Muscle of leg (tissue), 16 donors: Measurements from ENCODE around the gene SRD5A3. TPM values are rescaled to one million over a fixed set of nuclear protein-coding genes. Genes with fewer than 3 reads are reported as not detected.

Experiments
- DNase-seq: peaks from one replicate; pipeline ENCODE4 v3.0.0; 2013
- H3K27ac ChIP-seq: one replicate; pipeline ENCODE4 v1.5.1; 2013; ENCODE audit warnings: mild to moderate bottlenecking, low read length, control low read depth
- H3K27me3 ChIP-seq: one replicate; pipeline ENCODE4 v1.6.1; 2013; ENCODE audit warnings: low read length; ENCODE audit not compliant: control insufficient read depth, insufficient read depth
- H3K36me3 ChIP-seq: one replicate; pipeline ENCODE4 v1.6.1; 2013; ENCODE audit warnings: low read length; ENCODE audit not compliant: control insufficient read depth, insufficient read depth
- H3K4me1 ChIP-seq: one replicate; pipeline ENCODE4 v1.6.1; 2013; ENCODE audit warnings: low read length; ENCODE audit not compliant: control insufficient read depth, insufficient read depth
- H3K4me3 ChIP-seq: one replicate; pipeline ENCODE4 v1.5.1; 2013; ENCODE audit warnings: low read length, control low read depth
- H3K9me3 ChIP-seq: replicated peaks from 2 replicates; pipeline ENCODE4 v1.6.1; 2013; ENCODE audit warnings: low read depth, low read length; ENCODE audit not compliant: control insufficient read depth
- WGBS: methylation state at CpG from one replicate; pipeline ENCODE4 v1.1.5; 2013; ENCODE audit warnings: missing lambda C conversion rate; ENCODE audit not compliant: insufficient coverage; 5-methylcytosine and 5-hydroxymethylcytosine counted together
- long read RNA-seq, 11 donors: transcript quantifications; one replicate each; lab custom pipeline, GENCODE V29; 2026
- polyA plus RNA-seq, 8 donors: library from polyadenylated mRNA; unstranded; fragments of 120-200 nt; gene quantifications; one replicate each; pipeline versions ENCODE4 v1.2.1 to v1.2.3, GENCODE V29; 2013; ENCODE audit warnings: inconsistent platforms in 1 of 8, low replicate concordance in 1 of 8; ENCODE audit not compliant: insufficient read length in 8 of 8, insufficient read depth in 1 of 8
- total RNA-seq: library from RNA; stranded (reverse); fragments of 120-200 nt; gene quantifications from one replicate; pipeline ENCODE4 v1.2.4, GENCODE V29; 2013

SRD5A3 gene
- total RNA-seq = 11.1 TPM
- 10 to 100 TPM; 11.3 to 22.2 (median 13.8) TPM for polyA plus RNA-seq
- long read RNA-seq, donor 1, full-length matches to known transcripts = 4 of 4 reads
- long read RNA-seq, donor 1, partial matches to known transcripts = 0 of 4 reads
- long read RNA-seq, donor 1, other reads (novel, unspliced or antisense) = 0 of 4 reads
- long read RNA-seq, donor 2, full-length matches to known transcripts = 2 of 2 reads
- long read RNA-seq, donor 2, partial matches to known transcripts = 0 of 2 reads
- long read RNA-seq, donor 2, other reads (novel, unspliced or antisense) = 0 of 2 reads
- long read RNA-seq, donor 3, full-length matches to known transcripts = 8 of 8 reads
- long read RNA-seq, donor 3, partial matches to known transcripts = 0 of 8 reads
- long read RNA-seq, donor 3, other reads (novel, unspliced or antisense) = 0 of 8 reads
- long read RNA-seq, donor 4, full-length matches to known transcripts = 2 of 2 reads
- long read RNA-seq, donor 4, partial matches to known transcripts = 0 of 2 reads
- long read RNA-seq, donor 4, other reads (novel, unspliced or antisense) = 0 of 2 reads
- long read RNA-seq, donor 5, full-length matches to known transcripts = 21 of 33 reads
- long read RNA-seq, donor 5, partial matches to known transcripts = 12 of 33 reads
- long read RNA-seq, donor 5, other reads (novel, unspliced or antisense) = 0 of 33 reads
- long read RNA-seq, donor 6, full-length matches to known transcripts = 8 of 8 reads
- long read RNA-seq, donor 6, partial matches to known transcripts = 0 of 8 reads
- long read RNA-seq, donor 6, other reads (novel, unspliced or antisense) = 0 of 8 reads
- long read RNA-seq, donor 7, full-length matches to known transcripts = 5 of 5 reads
- long read RNA-seq, donor 7, partial matches to known transcripts = 0 of 5 reads
- long read RNA-seq, donor 7, other reads (novel, unspliced or antisense) = 0 of 5 reads
- long read RNA-seq, donor 8, full-length matches to known transcripts = 5 of 5 reads
- long read RNA-seq, donor 8, partial matches to known transcripts = 0 of 5 reads
- long read RNA-seq, donor 8, other reads (novel, unspliced or antisense) = 0 of 5 reads
- long read RNA-seq, donor 9, full-length matches to known transcripts = 4 of 4 reads
- long read RNA-seq, donor 9, partial matches to known transcripts = 0 of 4 reads
- long read RNA-seq, donor 9, other reads (novel, unspliced or antisense) = 0 of 4 reads
- long read RNA-seq, donor 10, full-length matches to known transcripts = 8 of 8 reads
- long read RNA-seq, donor 10, partial matches to known transcripts = 0 of 8 reads
- long read RNA-seq, donor 10, other reads (novel, unspliced or antisense) = 0 of 8 reads
- long read RNA-seq, donor 11, full-length matches to known transcripts = 8 of 8 reads
- long read RNA-seq, donor 11, partial matches to known transcripts = 0 of 8 reads
- long read RNA-seq, donor 11, other reads (novel, unspliced or antisense) = 0 of 8 reads

DNA sequence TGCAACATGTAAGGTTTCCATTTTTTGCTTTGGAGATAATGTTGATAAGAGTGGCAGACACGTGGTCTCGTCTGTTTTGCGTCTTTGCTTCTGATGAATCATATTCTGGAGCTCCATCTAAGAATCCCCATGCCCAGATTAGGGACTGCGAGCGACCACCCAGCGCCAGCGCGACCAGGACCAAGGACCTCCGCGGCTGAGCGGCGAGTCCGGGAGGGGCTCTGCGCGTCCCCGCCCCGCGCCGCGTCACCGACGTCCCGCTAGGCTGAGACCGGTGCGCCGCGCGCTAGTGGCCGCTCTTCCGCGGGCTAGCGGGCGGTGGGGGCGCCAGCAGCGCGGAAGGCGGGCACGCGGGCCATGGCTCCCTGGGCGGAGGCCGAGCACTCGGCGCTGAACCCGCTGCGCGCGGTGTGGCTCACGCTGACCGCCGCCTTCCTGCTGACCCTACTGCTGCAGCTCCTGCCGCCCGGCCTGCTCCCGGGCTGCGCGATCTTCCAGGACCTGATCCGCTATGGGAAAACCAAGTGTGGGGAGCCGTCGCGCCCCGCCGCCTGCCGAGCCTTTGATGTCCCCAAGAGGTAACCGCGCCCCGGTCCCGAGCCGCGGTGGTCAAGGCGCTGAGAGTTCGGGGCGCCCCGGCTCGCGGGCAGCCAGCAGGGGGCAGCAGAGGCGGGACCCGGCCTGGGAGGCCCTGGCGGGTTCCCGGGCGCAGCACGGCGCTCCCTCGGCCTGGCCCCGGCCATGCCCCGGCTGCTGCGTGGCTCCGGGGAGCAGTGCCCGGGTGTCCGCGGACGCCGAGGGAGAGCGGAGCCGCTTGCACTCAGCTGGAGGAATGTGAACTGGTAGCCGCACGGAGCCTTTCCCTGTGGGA is at the start of gene SRD5A3:
Gene SRD5A3 (plus strand): TSS at position 263 of the 871 bp plus-strand sequence. CDS start 95 bp downstream, at position 358.
- under 1% methylated on average over 95 of the region's 95 CpGs for WGBS
- Histone ChIP-seq H3K4me3 (peak within 1 kb of the TSS; percentile 85), H3K36me3 (peaks cover 2% of the 10 kb centered on the region), H3K27ac (peak within 1 kb of the TSS; percentile 93), H3K9me3 (no peaks in the 10 kb centered on the region), H3K27me3 (no peaks in the 10 kb centered on the region), H3K4me1 (peaks cover 7% of the 10 kb centered on the region)
- peak; percentile 93 for DNase-seq

DNA sequence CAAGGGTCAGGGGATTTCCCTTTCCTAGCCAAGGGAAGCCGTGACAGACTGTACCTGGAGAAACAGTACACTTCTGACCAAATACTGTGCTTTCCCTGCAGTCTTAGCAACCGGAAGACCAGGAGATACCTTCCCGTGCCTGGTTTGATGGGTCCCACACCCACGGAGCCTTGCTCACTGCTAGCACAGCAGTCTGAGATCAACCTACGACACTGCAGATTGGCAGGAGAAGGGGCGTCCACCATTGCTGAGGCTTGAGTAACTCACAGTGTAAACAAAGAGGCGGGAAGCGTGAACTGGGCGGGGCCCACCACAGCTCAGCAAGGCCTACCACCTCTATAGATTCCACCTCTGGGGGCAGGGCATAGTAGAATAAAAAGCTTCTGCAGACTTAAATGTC is 48.7 kb upstream of the SRD5A3 start:
- Histone ChIP-seq H3K4me3 (no peak overlapping the region), H3K36me3 (no peaks in the 10 kb centered on the region), H3K27ac (no peak overlapping the region), H3K9me3 (no peaks in the 10 kb centered on the region), H3K27me3 (no peaks in the 10 kb centered on the region), H3K4me1 (no peaks in the 10 kb centered on the region)
- WGBS = 82% methylated on average over 5 of the region's 9 CpGs
- DNase-seq = no peak

DNA sequence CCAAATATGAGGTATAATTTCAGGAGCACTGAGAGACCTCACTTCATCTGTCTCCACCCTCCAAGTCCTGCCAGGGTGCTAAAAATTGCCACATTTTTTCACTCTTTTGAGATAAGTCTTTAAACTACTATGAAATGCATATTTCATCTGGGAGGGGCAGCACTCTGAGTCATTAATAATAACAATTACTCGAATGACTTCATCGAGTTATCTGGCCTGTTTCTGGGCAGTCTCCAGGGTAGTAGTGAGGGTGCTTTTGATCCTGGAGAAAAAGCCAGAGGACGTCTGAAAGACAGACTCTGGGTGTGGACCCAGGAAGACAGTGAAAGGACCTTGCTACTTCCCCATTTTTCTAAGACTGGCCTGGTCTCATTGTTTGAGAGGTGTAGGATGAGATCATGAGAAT is 42.3 kb upstream of the SRD5A3 start:
- no peaks in the 10 kb centered on the region for H3K4me1 ChIP-seq
- WGBS = no CpG with 5 or more reads among the region's 3 CpGs
- H3K27ac ChIP-seq = no peak overlapping the region
- no peak for DNase-seq
- no peaks in the 10 kb centered on the region for H3K27me3 ChIP-seq
- H3K36me3 ChIP-seq = no peaks in the 10 kb centered on the region
- no peaks in the 10 kb centered on the region for H3K9me3 ChIP-seq
- no peak overlapping the region for H3K4me3 ChIP-seq

DNA sequence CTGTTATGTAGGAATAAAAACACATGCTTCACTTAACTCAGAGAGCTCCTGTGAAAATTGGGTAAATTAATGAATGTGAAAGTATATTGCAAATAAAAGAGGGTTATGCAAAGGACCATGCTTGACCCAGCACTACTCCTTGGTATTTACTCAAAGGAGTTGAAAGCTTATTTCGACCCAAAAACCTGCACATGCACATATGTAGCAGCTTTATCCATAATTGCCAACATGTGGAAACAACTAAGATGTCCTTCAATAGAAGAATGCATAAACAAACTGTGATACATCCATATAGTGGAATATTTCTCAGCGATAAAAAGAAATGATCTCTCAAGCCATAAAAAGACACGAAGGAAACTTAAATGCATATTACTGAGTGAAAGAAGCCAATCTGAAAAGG is 41.7 kb upstream of the SRD5A3 start:
- no peaks in the 10 kb centered on the region for H3K36me3 ChIP-seq
- no peaks in the 10 kb centered on the region for H3K27me3 ChIP-seq
- no peak for DNase-seq
- no peak overlapping the region for H3K27ac ChIP-seq
- H3K9me3 ChIP-seq = no peaks in the 10 kb centered on the region
- H3K4me3 ChIP-seq = no peak overlapping the region
- no CpG with 5 or more reads among the region's 3 CpGs for WGBS
- H3K4me1 ChIP-seq = no peaks in the 10 kb centered on the region

DNA sequence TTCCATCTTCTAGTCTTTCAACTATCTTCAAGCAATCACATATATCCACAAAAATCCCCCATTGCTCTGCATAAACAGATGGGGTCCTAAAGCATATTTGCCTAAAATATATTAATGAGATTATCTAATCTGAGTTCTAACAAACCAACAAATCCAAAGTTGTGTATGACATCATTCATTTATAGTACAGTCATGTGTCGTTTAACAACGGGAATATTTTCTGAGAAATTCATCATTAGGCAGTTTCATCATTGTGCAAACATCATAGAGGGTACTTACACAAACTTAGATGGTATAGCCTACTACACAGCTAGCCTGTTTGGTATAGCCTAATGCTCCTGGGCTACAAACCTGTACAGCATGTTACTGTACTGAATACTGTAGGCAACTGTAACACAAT is 38.0 kb upstream of the SRD5A3 start:
- WGBS = no CpG with 5 or more reads among the region's 2 CpGs
- Histone ChIP-seq H3K4me1 (no peaks in the 10 kb centered on the region), H3K27ac (no peak overlapping the region), H3K9me3 (no peaks in the 10 kb centered on the region), H3K4me3 (no peak overlapping the region), H3K27me3 (no peaks in the 10 kb centered on the region), H3K36me3 (no peaks in the 10 kb centered on the region)
- no peak for DNase-seq

DNA sequence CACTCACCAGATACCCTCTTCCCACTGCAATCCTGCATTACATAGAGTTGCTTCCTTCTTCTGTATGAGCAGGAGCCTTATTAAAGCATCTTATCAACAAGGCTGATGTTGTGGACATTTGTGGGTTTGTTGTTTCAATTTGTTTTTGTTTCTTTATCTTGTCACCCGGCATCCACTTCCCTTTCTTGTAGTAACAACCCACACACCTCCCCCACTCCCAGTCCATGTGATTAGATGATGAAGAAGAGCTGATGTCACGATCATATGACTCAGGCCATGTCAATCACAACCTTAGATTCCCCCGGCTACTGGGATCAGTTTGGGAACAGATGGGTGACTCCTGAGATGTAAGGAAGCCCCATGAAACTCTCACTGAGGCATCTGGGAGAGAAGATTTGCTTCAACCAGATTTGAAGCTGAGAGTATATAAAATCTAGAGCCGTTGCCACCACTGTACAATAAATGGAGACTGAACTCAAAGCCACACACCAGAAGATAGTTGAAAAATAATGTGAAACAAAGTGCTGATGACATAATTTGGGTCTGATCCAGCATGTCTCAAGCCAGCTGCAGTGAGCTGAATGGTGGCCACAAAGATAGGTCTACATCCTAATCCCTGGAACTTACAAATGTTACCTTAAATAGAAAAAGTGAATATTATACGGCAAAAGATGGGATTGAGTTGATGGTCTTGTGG is 34.1 kb upstream of the SRD5A3 start:
- no peak overlapping the region for H3K27ac ChIP-seq
- peak; percentile 69 for DNase-seq
- H3K4me3 ChIP-seq = no peak overlapping the region
- H3K9me3 ChIP-seq = no peaks in the 10 kb centered on the region
- no peaks in the 10 kb centered on the region for H3K27me3 ChIP-seq
- WGBS = no CpG with 5 or more reads among the region's 5 CpGs
- H3K36me3 ChIP-seq = no peaks in the 10 kb centered on the region
- H3K4me1 ChIP-seq = no peaks in the 10 kb centered on the region

DNA sequence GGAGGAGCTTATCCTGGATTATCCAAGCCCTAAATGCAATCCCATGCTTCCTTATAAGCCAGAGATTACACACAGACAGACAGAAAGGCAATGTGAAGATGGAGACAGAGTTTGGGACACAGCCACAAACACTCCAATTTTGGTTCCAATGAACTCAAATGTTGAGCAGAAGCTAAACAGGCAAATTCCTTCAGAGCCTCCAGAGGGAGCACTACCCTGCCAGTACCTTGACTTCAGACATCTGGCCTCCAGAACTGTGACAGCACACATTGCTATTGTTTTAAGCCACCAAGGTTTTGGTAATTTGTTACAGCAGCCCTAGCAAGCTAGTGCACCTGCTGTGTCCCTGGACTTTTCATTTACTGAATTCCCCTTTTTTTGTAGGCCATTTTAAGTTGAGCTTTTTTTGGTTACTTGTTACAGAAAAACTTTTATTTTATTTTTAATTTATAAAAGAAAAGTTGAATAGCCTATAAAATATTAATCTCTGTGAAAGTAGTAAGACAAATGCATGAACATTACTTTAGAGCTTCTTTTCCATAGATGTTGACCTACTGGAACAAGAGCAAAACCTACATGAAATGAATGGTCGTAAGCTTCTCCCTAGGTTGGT is 33.4 kb upstream of the SRD5A3 start:
- Histone ChIP-seq H3K4me3 (no peak overlapping the region), H3K27me3 (no peaks in the 10 kb centered on the region), H3K9me3 (no peaks in the 10 kb centered on the region), H3K27ac (no peak overlapping the region), H3K36me3 (no peaks in the 10 kb centered on the region), H3K4me1 (no peaks in the 10 kb centered on the region)
- peak; percentile 80 for DNase-seq
- 78% methylated on average over 1 of the region's 1 CpG for WGBS

DNA sequence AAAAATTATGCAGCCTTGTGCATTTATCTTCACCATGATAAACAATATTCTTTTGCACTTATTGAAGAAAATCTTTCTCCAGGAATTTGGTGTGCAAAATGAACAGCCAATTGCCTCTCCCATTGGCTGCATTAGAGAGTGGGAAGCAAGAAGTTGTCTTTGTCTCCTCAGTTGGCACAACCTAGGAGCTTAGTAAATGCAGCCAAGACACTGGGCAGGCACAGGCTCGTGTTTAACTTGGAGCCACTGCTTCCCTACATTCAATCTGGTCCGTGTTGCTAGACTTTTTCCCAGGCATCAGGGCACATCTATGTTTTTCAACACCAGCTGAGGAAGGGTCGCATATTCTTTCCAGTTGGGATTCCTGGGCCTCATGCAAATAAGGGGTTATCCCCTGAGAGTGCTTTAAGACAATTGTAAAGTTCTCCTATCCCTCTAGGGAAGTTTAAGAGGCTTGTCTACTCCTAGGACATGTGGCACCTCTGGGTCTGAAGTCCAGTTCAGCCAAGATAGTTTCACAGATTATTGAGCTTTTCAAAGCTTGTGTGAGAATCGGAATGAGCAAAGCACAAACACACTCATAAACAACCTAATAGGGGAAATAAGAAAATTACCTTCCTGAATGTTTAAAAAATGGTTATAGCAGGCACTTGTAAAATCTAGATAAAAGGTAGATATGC is 31.8 kb upstream of the SRD5A3 start:
- no peak for DNase-seq
- 45% methylated on average over 2 of the region's 4 CpGs for WGBS
- H3K27me3 ChIP-seq = no peaks in the 10 kb centered on the region

More for the DNA sequence above, 31.8 kb upstream of the SRD5A3 start:
- Histone ChIP-seq H3K9me3 (no peaks in the 10 kb centered on the region), H3K4me3 (no peak overlapping the region), H3K4me1 (no peaks in the 10 kb centered on the region), H3K36me3 (no peaks in the 10 kb centered on the region), H3K27ac (no peak overlapping the region)
